Kidney epithelial cell (primary cell): Measurements from ENCODE around the gene PBRM1. TPM values are rescaled to one million over a fixed set of nuclear protein-coding genes. Genes with fewer than 3 reads are reported as not detected.

Experiments
- DNase-seq: peaks from one replicate; pipeline ENCODE4 v3.0.0-alpha.2; 2010; ENCODE audit warnings: low read depth
- H3K27me3 ChIP-seq: 2 replicates; pipeline ENCODE4 v1.6.0; 2011; ENCODE audit warnings: low read length; ENCODE audit not compliant: control insufficient read depth, insufficient read depth
- H3K36me3 ChIP-seq: 2 replicates; pipeline ENCODE4 v1.5.1; 2011; ENCODE audit warnings: low read length; ENCODE audit not compliant: control insufficient read depth, insufficient read depth
- H3K4me3 ChIP-seq: 2 replicates; pipeline ENCODE4 v1.5.1; 2011; ENCODE audit warnings: low read depth, mild to moderate bottlenecking, control low read depth, low read length
- CTCF ChIP-seq: IDR thresholded peaks from 2 replicates; pipeline ENCODE4 v1.5.1; 2011; ENCODE audit warnings: mild to moderate bottlenecking, moderate library complexity, low read length, control low read depth, inconsistent platforms; ENCODE audit not compliant: insufficient read depth, poor library complexity, severe bottlenecking
- total RNA-seq: library from RNA; depleted of rRNA; stranded (reverse); fragments of >200 nt; gene quantifications from 2 replicates; pipeline ENCODE4 v1.2.3, GENCODE V29; 2015

The PBRM1 gene
- total RNA-seq, 1 donor from 2014 or later, result 89.5 TPM

- H3K4me3 ChIP-seq, result peak within 1 kb of the TSS; percentile 78
- no peaks in the 10 kb centered on the region for H3K36me3 ChIP-seq
- no peak for TF ChIP-seq CTCF
- H3K27me3 ChIP-seq, result no peaks in the 10 kb centered on the region
- no peak for DNase-seq
Observed at GRCh38 chr3:52533623-52534280, 152.0 kb downstream of the PBRM1 start, which contains the start of gene NT5DC2. Gene NT5DC2, minus strand, starts transcription at chr3:52533857. Its CDS starts 120 bp downstream, at chr3:52533737.

GRCh38 chr3:52532838-52533622 is 152.7 kb downstream of the PBRM1 start:
- no peak for DNase-seq
- H3K27me3 ChIP-seq, result no peaks in the 10 kb centered on the region

GRCh38 chr3:52532517-52532837 is 153.2 kb downstream of the PBRM1 start:
- Histone ChIP-seq H3K4me3 (peak overlapping the region; percentile 78), H3K27me3 (no peaks in the 10 kb centered on the region), H3K36me3 (no peaks in the 10 kb centered on the region)
- no peak for TF ChIP-seq CTCF
- DNase-seq, result no peak

More at GRCh38 chr3:52532838-52533622, 152.7 kb downstream of the PBRM1 start:
- no peak for TF ChIP-seq CTCF
- H3K4me3 ChIP-seq, result peak overlapping the region; percentile 78
- no peaks in the 10 kb centered on the region for H3K36me3 ChIP-seq

- TF ChIP-seq CTCF, result no peak
- no peaks in the 10 kb centered on the region for H3K27me3 ChIP-seq
- no peak for DNase-seq
- H3K4me3 ChIP-seq, result peak overlapping the region; percentile 78
- H3K36me3 ChIP-seq, result no peaks in the 10 kb centered on the region
Observed at GRCh38 chr3:52531860-52532516, 153.7 kb downstream of the PBRM1 start.

GRCh38 chr3:52530918-52531826 is 154.5 kb downstream of the PBRM1 start:
- H3K4me3 ChIP-seq, result no peak overlapping the region
- no peaks in the 10 kb centered on the region for H3K36me3 ChIP-seq
- DNase-seq, result no peak
- no peaks in the 10 kb centered on the region for H3K27me3 ChIP-seq
- TF ChIP-seq CTCF, result no peak
